Stimulated activated CD8-positive, alpha-beta memory T cell treated with anti-CD3 and anti-CD28 coated beads, Interleukin-7, amount 100 ng/mL, for 1 hour (primary cell): Measurements from ENCODE around the gene ZNF594.
"Not testable (repeated sequence)": the region's sequence is repeated elsewhere in the genome, so short reads cannot be mapped to it uniquely, and the experiment has no call there.

ENCODE experiments used
- DNase-seq, 2 donors: peaks; one replicate each; pipeline ENCODE4 v3.0.0-alpha.2; 2020; ENCODE audit warnings: low read depth in 2 of 2

ZNF594 gene

DNA sequence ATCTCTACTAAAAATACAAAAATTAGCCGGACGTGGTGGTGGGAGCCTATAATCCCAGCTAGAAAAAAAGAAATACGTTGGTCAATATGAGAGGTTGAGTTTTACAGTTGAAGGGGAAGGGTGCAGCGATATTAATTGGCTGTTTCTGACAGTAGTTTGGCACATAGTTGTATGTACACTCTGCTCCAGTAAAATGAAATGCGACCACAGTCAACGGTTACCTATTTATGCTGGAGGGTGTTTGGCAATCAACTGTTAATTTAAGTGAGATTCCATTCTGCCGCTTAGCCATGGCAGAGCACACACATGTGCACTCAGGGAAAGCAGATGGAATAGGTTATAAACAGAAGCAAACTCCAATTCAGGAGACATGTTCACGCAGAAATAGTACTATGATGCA is 9.3 kb upstream of the ZNF594 start:
- no peak for DNase-seq

DNA sequence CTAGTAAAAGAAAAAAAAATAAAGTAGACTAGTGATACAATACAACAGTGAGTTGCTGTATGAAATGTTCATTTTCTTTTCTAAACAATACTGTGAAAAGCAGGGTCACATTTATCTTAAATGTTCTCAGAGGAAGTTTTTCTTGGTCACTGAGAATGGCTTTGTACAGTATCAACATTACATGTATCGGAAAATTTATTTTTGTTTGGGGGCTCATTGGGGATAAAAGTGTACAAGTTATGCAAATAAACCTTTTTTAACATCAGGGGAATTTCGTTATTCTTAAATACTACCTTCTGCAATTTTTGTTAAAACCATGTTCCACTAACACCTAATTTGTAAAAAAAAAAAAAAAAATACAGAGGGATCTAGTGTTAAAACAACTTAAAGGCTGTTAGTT is 8.7 kb upstream of the ZNF594 start:
- no peak for DNase-seq

DNA sequence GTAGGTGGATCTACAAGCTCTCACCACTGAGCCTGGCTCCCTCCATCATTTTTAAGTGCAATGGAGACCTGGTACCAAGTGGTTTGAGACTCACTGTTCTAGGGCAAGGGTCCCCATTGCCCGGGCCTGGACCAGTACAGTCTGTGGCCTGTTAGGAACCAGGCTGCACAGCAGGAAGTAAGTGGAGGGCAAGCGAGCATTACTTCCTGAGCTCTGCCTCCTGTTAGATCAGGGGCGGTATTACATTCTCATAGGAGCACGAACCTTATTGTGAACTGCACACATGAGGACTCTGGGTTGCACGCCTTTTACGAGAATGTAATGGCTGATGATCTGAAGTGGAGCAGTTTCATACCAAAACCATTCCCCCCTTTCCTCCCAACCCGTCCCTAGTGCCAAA is 6.8 kb upstream of the ZNF594 start:
- no peak for DNase-seq

DNA sequence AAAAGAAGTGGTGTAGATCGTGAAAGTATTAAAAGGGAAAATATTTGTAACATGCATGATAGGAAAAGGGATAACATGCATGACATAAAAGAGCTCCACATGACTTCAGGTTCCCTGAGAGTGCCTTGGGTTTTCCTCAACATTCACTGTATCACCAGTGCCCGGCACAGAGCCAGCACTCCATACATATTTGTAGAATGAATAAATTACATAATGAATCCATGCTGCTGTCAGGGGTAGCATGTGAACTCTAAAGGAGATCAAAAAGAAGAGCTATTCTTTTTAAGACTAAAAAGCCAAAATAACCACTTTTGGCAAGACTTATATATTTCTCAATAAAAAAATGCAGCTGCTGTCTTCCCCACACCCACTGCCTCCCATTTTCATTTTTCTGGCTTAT is 2.7 kb upstream of the ZNF594 start:
- no peak for DNase-seq

DNA sequence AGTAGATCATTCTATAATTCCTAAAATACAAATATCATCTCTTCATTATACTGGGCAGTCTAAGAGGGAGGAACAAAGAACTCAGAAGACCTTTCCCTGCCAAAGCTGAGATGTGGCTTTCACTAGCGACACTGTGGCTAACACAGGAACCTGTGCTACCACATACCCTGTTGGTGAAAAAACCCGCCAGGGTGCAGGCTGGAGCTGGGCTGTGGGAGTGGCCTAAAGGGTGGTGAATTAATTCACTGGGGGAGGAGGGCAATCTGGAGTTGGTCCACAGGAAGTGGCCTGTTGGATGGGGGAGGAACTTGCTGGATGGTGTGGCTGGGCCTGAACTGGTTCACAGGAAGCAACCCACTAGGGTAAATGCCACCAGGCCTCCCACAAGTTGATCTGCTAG is 7.4 kb downstream of the ZNF594 start:
- peak; percentile 2 to 12 for DNase-seq

DNA sequence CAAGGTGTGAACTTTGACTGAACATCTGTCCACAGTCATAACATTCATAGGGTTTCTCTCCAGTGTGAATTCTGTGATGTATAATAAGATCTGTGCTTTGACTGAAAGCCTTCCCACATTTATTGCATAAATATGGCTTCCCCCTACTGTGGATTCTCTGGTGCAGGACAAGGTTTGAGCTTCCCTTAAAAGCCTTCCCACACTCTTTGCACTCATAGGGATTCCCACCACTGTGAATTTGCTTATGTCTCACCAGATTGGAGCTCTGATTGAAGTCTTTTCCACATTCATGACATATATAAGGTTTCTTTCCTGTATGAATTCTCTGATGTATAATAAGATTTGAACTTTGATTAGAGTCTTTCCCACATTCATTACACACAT is 8.3 kb downstream of the ZNF594 start:
- no peak for DNase-seq

DNA sequence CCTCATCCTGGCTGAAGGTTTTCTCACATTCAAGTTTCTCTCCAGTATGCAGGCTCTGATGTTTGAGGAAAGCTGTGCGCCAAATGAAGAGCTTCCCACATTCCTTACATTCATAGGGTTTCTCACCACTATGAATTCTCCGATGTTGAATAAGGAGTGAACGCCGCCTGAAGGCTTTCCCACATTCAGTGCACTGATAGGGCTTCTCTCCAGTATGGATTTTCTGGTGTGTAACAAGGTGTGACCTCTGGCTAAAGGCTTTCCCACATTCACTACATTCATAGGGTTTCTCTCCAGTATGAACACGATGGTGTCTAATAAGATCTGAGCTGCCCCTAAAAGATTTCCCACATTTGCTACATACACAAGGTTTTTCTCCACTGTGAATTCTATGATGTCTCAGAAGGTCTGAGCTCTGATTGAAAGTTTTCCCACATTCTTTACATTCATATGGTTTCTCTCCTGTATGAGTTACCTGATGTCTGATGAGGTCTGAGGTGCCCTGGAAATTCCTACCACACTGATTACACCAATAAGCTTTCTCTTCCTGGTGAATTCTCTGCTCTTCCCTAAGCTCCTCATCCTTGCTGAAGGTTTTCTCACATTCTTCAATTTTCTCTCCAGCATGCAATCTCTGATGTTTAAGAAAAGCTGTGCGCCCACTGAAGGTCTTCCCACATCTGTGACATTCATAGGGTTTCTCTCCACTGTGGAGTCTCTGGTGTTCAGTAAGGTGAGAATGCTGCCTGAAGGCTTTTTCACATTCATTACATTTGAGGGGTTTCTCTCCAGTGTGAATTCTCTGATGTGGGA is 8.9 kb downstream of the ZNF594 start:
- no peak for DNase-seq

DNA sequence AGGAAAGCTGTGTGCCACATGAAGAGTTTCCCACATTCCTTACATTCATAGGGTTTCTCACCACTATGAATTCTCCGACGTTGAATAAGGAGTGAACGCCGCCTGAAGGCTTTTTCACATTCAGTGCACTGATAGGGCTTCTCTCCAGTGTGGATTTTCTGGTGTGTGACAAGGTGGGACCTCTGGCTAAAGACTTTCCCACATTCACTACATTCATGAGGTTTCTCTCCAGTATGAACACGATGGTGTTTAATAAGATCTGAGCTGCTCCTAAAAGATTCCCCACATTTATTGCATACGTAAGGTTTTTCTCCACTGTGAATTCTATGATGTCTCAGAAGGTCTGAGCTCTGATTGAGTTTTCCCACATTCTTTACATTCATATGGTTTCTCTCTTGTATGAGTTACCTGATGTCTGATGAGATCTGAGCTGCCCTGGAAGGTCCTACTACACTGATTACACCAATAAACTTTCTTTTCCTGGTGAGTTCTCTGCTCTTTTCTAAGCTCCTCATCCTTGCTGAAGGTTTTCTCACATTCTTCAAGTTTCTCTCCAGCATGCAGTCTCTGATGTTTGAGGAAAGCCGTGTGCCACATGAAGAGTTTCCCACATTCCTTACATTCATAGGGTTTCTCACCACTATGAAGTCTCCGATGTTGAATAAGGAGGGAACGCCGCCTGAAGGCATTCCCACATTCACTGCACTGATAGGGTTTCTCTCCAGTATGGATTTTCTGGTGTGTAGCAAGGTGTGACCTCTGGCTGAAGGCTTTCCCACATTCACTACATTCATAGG is 10.0 kb downstream of the ZNF594 start:
- DNase-seq = no peak

DNA sequence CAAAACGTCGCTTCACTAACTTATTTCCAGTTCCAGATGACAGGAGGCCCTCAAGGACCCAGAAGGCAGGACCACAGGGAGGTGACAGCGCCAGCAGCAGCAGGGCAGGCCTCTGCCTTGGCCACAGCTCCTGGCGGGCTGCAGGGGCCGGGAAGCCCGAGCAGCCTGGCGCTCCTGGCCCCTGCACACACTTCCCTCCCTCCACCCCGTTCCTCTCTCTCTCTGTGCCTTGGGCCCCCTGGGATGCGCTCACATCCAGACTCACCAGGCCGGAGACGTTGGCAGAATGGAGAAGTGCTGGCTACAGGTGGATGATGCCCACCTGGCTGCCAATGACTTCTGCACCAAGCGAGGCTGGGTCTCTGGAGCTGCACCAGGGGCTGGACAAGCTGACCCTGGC is 12.7 kb downstream of the ZNF594 start:
- DNase-seq = no peak

DNA sequence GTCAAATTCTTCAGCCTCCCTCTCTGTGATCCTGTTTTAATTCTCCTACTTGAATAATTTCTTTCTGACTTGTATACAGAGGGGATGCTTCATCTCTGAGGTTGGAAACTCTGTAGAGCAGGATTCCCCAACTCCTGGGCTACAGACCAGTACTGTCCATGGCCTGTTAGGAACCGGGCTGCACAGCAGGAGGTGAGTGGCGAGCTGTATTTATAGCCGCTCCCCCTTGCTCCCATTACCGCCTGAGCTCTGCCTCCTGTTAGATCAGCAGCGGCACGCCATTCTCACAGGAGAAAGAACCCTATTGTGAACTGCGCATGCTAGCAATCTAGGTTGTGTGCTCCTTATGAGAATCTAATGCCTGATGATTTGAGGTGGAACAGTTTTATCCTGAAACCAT is 16.6 kb downstream of the ZNF594 start:
- not testable (repeated sequence) for DNase-seq

DNA sequence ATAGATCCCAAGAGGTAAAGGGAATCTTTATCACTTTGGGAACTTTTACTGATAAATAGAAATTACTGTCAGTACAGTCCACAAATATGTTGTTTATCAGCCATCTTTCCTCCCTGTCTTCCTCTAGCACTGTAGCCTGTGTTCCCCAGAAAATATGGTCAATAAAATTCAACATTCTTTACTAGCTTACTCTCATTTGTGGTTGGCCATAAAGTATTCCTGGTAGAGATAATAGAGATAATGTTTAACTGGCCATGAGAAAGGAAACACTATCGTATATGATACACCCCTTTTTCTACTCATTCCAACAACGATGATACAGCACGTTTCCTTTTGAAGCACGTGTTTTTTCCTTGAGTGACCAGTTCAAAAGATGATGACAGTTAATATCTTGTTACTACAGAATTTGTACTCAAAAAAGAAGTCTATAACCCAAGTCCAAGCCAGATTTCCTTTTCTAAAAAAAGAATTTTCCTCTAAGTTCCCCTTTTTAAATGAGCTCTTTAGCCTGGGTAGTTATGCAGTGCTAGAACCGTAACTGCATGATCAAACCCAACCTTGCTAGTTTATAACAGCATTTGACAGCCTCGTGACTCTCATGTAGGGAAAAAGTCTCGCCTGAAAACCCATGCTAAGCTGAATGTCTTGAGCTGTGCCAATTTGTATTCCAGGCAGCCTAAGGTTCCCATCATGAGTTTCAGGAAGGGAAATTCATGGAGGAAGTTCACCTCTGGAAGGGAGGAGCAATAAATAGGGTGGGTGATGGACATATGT is 25.7 kb downstream of the ZNF594 start:
- DNase-seq = not testable (repeated sequence)

DNA sequence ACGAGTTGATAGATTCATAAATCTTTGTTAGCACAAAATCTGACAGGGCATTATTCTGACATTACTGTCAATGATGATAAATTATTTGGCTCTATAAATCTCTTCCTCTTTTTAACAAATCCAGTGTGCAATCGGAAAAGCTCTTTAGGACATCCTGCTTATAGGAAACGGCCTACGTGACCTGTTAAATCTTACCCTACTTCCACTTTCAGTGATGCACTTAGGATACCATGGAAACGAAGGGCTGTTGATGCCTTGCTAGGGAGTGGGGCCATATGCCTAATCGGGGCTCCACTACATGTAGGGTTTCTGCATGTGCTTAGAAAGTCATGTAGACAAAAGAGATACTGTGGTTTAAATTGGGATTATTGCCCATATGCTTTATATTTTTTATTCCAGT is 27.2 kb downstream of the ZNF594 start:
- DNase-seq = no peak

DNA sequence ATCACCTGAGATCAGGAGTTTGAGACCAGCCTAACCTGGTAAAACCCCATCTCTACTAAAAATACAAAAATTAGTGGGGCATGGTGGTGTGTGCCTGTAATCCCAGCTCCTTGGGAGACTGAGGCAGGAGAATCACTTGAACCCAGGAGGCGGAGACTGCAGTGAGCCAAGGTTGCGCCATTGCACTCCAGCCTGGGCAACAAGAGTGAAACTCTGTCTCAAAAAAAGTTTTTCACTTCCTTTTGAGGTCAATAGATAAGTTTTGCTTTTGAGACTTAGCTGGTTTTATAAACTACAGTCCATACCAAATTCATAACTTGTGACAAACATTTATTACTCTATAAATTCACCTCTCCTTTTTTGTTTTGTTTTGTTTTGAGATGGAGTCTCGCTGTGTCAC is 29.9 kb downstream of the ZNF594 start:
- DNase-seq = not testable (repeated sequence)

DNA sequence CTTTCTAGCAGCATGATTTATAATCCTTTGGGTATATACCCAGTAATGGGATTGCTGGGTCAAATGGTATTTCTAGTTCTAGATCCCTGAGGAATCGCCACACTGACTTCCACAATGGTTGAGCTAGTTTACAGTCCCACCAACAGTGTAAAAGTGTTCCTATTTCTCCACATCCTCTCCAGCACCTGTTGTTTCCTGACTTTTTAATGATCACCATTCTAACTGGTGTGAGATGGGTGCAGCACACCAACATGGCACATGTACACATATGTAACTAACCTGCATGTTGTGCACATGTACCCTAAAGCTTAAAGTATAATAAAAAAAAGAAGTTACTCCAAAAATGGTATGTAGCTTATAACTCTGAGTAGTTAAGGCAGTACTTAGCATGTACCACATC is 31.0 kb downstream of the ZNF594 start:
- DNase-seq = not testable (repeated sequence)

DNA sequence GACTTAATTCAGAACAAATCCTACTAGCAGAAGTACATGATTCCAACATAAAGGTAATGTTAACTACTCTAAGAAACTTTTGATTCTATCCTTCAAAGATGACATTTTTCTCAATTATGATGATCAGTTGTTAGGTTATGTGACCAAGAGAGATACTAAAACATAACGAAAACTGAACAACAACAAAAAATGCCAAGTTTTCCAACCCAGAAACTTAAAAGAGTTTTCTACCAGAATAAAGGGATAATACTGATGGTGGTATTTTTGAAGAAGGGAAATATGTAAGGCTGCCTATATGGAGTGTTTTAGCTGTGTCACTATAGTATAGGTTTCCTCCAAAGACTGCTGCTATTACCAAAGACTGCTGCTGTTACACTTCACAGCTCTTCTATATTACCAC is 45.5 kb downstream of the ZNF594 start:
- not testable (repeated sequence) for DNase-seq

DNA sequence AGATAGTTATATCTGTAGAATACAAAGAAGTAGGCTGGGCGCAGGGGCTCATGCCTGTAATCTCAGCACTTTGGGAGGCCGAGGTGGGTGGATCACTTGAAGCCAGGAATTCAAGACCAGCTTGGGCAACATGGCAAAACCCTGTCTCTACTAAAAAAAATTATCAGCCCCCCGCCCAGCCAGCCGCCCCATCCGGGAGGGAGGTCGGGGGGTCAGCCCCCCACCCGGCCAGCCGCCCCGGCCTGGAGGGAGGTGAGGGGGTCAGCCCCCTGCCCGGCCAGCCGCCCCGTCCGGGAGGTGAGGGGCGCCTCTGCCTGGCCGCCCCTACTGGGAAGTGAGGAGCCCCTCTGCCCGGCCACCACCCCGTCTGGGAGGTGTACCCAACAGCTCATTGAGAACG is 48.8 kb downstream of the ZNF594 start:
- DNase-seq = not testable (repeated sequence)

DNA sequence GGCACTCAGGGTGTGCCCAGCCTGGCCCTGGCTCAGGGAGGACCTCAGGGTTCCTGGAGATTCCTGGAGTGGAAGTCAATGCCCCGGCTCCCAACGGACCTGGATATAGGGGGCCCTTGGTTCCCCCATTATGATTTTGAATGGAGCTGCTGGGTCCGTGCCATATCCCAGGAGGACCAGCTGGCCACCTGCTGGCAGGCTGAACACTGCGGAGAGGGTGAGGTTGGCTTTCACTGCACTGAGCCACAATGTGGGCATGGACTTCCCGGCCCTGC is 52.3 kb downstream of the ZNF594 start:
- no peak for DNase-seq

DNA sequence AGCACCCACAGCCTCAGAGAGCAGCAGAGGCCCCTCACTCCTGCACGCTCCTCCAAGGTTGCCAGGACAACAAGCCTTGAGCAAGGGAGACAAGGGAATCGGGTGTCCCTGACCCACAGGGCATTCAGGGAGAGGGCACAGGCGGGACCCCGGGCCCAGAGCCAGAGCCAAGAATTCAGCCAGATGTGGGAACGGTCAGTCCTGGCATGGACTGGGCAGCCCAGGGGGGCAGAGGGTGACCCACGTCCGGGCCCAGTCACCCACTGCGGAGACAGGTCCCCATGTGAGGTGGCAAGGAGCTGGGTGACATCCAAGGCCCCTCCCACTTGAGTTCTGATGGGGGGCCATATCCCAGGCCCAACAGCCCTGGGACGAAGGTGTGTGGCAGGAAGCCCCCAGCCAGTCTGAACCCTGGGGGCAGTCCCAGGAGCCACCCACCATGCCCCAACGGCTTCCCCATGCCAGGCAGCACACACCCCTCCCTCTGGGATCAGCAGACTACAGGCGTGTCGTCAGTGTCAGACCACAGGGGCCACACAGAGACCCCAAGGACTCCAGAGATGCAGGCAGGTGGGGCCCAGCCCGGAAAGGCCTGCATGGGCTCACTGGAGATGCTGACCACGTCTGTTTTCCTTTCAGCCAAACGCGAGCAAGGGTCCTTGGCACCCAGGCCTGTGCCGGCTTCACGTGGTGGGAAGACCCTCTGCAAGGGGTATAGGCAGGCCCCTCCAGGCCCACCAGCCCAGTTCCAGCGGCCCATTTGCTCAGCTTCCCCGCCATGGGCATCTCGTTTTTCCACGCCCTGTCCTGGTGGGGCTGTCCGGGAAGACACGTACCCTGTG is 52.8 kb downstream of the ZNF594 start:
- no peak for DNase-seq

DNA sequence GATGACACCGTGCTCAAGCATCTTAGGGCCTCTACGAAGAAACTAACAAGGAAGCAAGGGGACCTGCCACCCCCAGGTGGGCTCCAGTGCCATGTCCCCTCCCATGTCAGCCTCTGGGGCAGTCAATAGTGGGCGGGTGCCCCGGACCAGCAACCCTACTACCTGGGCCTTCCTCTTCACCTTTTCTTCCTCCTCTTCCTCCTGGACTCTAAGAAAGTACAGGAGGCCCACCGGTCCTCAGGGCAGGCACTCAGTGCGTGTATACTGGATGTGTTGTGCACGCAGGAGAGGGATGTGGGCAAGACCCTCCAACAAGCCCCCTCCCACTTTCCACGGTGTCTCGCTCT is 53.5 kb downstream of the ZNF594 start:
- DNase-seq = not testable (repeated sequence)

DNA sequence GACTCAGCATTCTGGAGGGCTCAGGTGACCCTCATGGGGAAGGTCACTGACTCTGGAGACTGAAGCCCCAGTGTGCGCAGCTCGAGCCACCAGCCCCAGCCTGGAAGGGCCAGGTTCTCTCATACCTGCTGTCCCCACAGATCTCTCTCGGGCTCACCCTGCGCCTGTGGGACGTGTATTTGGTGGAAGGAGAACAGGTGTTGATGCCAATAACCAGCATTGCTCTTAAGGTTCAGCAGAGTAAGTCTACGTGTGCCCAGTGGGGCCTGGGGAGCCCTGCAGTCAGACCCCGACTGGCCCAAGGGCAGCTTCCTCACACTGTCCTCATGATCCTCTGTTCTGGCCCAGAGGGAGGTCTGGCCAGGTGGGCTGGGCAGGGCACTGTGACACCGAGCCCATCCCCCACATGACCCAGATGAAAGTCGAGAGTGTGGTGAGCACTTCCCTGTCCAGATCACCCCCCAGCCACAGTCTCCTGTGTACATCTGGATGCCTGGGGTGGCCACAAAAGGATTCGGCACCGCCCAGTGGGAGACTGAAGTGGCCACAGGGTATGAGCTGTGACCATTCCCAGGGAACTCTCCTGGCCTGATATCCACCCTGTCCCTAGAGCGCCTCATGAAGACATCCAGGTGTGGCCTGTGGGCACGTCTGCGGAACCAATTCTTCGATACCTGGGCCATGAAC is 54.0 kb downstream of the ZNF594 start:
- DNase-seq = not testable (repeated sequence)
